ENCODE data around the gene RNF2. TPM values are rescaled to one million over a fixed set of nuclear protein-coding genes. Genes with fewer than 3 reads are reported as not detected.

The RNF2 gene
- total RNA-seq, 1 experiment from 2014 or later = 32.8 TPM

- Histone ChIP-seq H3K27me3 (ENCODE audit: control insufficient read depth, insufficient read depth, low read length) (no peaks in the 10 kb centered on the region), H3K9me3 (ENCODE audit: control insufficient read depth, insufficient read depth, low read depth, low read length) (no peaks in the 10 kb centered on the region), H3K4me3 (ENCODE audit: low read depth in 2 of 2, low read length in 2 of 2) (no peak overlapping the region), H3K4me1 (ENCODE audit: control insufficient read depth, insufficient read depth, low read length) (no peaks in the 10 kb centered on the region), H3K27ac (ENCODE audit: low read length) (no peak overlapping the region), H3K36me3 (ENCODE audit: control insufficient read depth, insufficient read depth, low read length) (peaks cover 8% of the 10 kb centered on the region)
- POLR2A ChIA-PET = no interaction called here
- BruUV-seq (replicated peaks) = no TSS peak
- DNase-seq (ENCODE audit: low read depth, low spot score) (no peak), ATAC-seq (no peak)
- no peak for TF ChIP-seq POLR2AphosphoS5 (IDR thresholded peaks at IDR 0.05; ENCODE audit: low read depth, low read length)
- no peak for TF ChIP-seq TCF7L2 (IDR thresholded peaks at IDR 0.05; ENCODE audit: low read depth, low read length)
- TF ChIP-seq CTCF (IDR thresholded peaks at IDR 0.05) = no peak
- no peak for TF ChIP-seq REST (IDR thresholded peaks at IDR 0.05; ENCODE audit: insufficient read depth in 1 of 2, low read depth in 2 of 2, low read length in 1 of 2)
- no peak for TF ChIP-seq SIN3A (IDR thresholded peaks at IDR 0.05; ENCODE audit: borderline replicate concordance, insufficient read depth, low read depth, low read length)
- CTCF ChIA-PET = no interaction called here
- in situ Hi-C loops (cut with HindIII; ENCODE audit: low pct_unique_long_range_greater_than_20kb, low sequenced_read_pairs) = no loop called here
- intact Hi-C loops (cut with micrococcal nuclease; ENCODE audit: unreplicated experiment) = no loop called here
Observed at GRCh38 chr1:185091480-185091879, 46.1 kb downstream of the RNF2 start.

GRCh38 chr1:185094761-185095160 lies 49.4 kb downstream of the RNF2 start:
- ATAC-seq (no peak), DNase-seq (ENCODE audit: low read depth, low spot score) (no peak)
- H3K4me1 ChIP-seq (ENCODE audit: control insufficient read depth, insufficient read depth, low read length) = no peaks in the 10 kb centered on the region
- H3K9me3 ChIP-seq (ENCODE audit: control insufficient read depth, insufficient read depth, low read depth, low read length) = no peaks in the 10 kb centered on the region
- H3K4me3 ChIP-seq (ENCODE audit: low read depth in 2 of 2, low read length in 2 of 2) = no peak overlapping the region
- in situ Hi-C loops (cut with HindIII; ENCODE audit: low pct_unique_long_range_greater_than_20kb, low sequenced_read_pairs) = no loop called here
- peaks cover 8% of the 10 kb centered on the region; the same call in 1 of the 2 replicates for H3K36me3 ChIP-seq (ENCODE audit: control insufficient read depth, insufficient read depth, low read length)
- ChIA-PET POLR2A (no interaction called here), CTCF (no interaction called here)
- no TSS peak for BruUV-seq (replicated peaks)
- TF ChIP-seq SIN3A (IDR thresholded peaks at IDR 0.05; ENCODE audit: borderline replicate concordance, insufficient read depth, low read depth, low read length) = no peak
- H3K27me3 ChIP-seq (ENCODE audit: control insufficient read depth, insufficient read depth, low read length) = no peaks in the 10 kb centered on the region
- intact Hi-C loops (cut with micrococcal nuclease; ENCODE audit: unreplicated experiment) = no loop called here
- no peak overlapping the region for H3K27ac ChIP-seq (ENCODE audit: low read length)

GRCh38 chr1:185096531-185096930 lies 51.2 kb downstream of the RNF2 start:
- intact Hi-C loops (cut with micrococcal nuclease; ENCODE audit: unreplicated experiment) (no loop called here), in situ Hi-C loops (cut with HindIII; ENCODE audit: low pct_unique_long_range_greater_than_20kb, low sequenced_read_pairs) (no loop called here)
- no peak overlapping the region for H3K4me3 ChIP-seq (ENCODE audit: low read depth in 2 of 2, low read length in 2 of 2)
- H3K27ac ChIP-seq (ENCODE audit: low read length) = no peak overlapping the region
- DNase-seq (ENCODE audit: low read depth, low spot score) = no peak
- no peaks in the 10 kb centered on the region for H3K4me1 ChIP-seq (ENCODE audit: control insufficient read depth, insufficient read depth, low read length)
- H3K27me3 ChIP-seq (ENCODE audit: control insufficient read depth, insufficient read depth, low read length) = no peaks in the 10 kb centered on the region
- H3K36me3 ChIP-seq (ENCODE audit: control insufficient read depth, insufficient read depth, low read length) = peaks cover 6% of the 10 kb centered on the region; the same call in 1 of the 2 replicates
- no TSS peak for BruUV-seq (replicated peaks)
- no peak for ATAC-seq
- ChIA-PET POLR2A (no interaction called here), CTCF (no interaction called here)
- H3K9me3 ChIP-seq (ENCODE audit: control insufficient read depth, insufficient read depth, low read depth, low read length) = no peaks in the 10 kb centered on the region
- TF ChIP-seq SIN3A (IDR thresholded peaks at IDR 0.05; ENCODE audit: borderline replicate concordance, insufficient read depth, low read depth, low read length) (no peak), TCF7L2 (IDR thresholded peaks at IDR 0.05; ENCODE audit: low read depth, low read length) (no peak), POLR2AphosphoS5 (IDR thresholded peaks at IDR 0.05; ENCODE audit: low read depth, low read length) (no peak), CTCF (IDR thresholded peaks at IDR 0.05) (no peak), REST (IDR thresholded peaks at IDR 0.05; ENCODE audit: insufficient read depth in 1 of 2, low read depth in 2 of 2, low read length in 1 of 2) (no peak)
